NCI-H2029 (cell line): ENCODE measurements around the gene GJA3.

Experiments
- DNase-seq: peaks from one replicate; lab custom pipeline; 2025; lab: John Stamatoyannopoulos, UW

GJA3 gene

DNA sequence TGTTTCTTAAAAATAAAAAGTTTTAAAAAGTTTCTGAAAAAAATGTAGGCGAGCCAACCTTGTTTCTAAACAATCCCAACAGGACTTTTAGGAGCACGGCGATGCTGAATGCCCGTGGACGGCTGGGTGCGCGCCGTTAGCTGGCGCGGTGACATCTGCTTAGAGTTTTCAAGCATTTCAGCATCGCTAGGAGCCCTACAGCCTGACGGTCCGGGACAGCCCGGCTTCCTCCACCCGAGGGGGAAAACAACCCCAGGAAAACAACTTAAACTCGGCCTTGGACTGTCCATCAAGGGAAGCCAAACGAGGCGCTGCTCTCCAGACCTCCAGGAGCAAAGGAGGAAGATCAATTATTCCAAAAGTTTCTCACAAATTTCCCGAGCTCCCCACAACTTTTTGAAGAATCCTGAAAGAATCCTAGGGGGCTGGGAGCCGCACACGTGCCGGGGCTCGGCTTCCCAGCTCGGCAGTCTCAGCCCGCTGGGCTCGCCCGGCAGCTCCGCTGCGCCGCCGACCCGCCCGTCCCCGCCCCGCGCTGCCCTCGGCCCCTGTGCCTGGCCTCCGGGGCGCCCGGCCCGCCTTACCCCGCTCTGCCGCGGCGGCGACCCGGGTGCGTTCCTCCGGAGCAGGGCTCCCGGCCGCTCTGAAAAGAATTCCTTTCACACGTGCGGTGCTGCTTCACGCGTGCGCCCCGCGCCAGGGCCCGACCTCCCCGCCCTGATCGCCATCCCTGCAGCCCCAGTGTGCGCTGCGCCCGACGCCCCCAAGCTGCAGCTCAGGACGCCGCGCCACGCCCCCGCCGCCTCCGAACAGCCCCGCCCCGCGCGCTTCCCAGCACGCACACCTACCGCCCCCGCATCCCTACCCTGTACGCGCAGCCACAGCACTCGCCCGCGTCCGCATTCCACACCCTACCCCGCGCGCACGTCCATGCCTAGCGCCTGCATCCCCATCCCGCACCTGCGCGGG, at the start of gene GJA3:
Gene GJA3, minus strand, starts transcription at position 747 of the 969 bp plus-strand sequence. CDS start 17,764 bp downstream, outside the sequence.
- DNase-seq: no peak

GRCh38 chr13:20209948-20210347, 49.1 kb upstream of the GJA3 start:
- DNase-seq: no peak

GRCh38 chr13:20206698-20207235, 45.9 kb upstream of the GJA3 start:
- no peak for DNase-seq

DNA sequence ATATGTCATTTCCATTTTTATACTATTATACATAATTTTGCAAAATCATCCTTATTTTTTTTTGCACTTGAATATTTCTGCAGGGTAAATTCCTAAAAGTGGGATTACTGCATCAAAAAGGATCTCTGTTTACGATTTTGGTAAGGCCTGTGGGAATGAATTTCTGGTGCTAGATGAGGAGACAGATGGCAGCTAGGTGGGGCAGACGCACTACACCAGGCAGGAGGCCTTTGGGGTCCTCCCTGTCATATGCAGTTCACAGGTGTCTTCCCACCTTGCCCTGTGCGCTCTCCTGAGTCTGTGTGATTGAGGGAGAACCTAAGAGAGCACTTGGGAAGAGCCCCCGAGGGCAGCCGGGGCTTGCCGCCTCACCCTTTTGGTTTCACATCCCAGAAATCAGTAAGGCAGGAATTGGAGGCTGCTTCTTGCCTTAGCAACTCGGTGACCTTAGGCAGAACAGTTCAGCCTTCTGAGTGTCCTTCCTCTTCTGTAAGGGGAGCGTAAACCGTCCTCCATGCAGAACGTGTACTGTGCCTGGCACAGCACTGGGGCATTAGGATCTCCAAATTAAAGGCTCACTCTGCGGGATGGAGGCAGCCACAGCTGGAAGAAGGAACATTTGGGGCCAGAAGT, 45.3 kb upstream of the GJA3 start:
- DNase-seq: no peak

GRCh38 chr13:20198781-20199180, 37.9 kb upstream of the GJA3 start:
- DNase-seq: no peak

DNA sequence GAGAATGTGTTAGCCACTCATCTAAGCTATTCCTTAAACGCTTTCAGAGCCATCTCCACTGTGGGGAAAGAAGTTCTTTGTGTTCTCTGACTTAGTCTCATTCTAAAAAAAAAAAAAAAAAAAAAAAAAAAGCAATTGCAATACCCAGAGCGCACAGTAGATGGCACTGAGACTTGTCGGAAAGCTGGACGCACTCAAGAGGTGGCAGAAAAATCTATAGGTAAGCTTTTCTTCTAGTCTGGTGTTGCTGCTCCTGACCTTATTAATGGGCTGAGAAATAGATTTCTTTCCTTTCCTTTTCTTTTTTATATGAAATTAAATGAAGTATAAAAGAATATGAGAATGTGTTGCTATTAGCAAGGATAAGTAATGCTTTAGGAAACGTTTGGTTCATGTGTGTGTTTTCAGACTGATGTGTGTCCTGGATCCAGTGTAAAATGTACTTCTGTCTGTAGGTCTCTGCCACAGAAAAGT, 36.5 kb upstream of the GJA3 start:
- peak; percentile 32 for DNase-seq

- no peak for DNase-seq
Measured at GRCh38 chr13:20195801-20196200, 34.9 kb upstream of the GJA3 start.

- no peak for DNase-seq
Measured at GRCh38 chr13:20193907-20194631, 33.2 kb upstream of the GJA3 start.

GRCh38 chr13:20193162-20193906, 32.5 kb upstream of the GJA3 start:
- DNase-seq: no peak

- DNase-seq: no peak
Measured at GRCh38 chr13:20192836-20193161, 31.9 kb upstream of the GJA3 start, which contains the start of gene GJB2. Gene GJB2, minus strand, starts transcription at chr13:20192938. Its CDS starts 3,357 bp downstream, at chr13:20189581.

DNA sequence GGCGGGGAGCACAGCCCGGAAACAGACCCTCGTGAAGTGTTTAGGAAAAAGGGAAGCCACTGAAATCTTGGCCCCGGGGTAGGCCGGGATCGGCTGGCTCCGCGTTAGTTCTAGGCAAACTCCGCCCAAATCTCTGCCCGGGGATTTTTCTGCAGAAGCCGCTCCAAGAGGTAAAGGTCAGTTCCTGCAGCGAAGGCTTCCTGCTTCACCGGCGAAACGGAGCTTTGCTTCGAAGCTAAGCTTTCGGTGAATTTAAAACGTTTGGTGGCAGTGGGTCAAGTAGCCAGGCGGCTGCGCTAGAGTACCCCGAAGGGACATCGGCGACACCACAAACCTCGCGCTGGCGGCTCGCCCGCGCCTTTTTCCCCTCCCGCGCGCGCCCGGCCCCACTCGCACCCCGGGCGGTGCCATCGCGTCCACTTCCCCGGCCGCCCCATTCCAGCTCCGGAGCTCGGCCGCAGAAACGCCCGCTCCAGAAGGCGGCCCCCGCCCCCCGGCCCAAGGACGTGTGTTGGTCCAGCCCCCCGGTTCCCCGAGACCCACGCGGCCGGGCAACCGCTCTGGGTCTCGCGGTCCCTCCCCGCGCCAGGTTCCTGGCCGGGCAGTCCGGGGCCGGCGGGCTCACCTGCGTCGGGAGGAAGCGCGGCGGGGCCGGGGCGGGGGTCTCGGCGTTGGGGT, 31.4 kb upstream of the GJA3 start:
- no peak for DNase-seq

- DNase-seq: no peak
Measured at GRCh38 chr13:20191311-20192157, 30.7 kb upstream of the GJA3 start.

- DNase-seq: no peak
Measured at GRCh38 chr13:20190481-20191310, 29.8 kb upstream of the GJA3 start.

- no peak for DNase-seq
Measured at GRCh38 chr13:20190076-20190475, 29.2 kb upstream of the GJA3 start.

DNA sequence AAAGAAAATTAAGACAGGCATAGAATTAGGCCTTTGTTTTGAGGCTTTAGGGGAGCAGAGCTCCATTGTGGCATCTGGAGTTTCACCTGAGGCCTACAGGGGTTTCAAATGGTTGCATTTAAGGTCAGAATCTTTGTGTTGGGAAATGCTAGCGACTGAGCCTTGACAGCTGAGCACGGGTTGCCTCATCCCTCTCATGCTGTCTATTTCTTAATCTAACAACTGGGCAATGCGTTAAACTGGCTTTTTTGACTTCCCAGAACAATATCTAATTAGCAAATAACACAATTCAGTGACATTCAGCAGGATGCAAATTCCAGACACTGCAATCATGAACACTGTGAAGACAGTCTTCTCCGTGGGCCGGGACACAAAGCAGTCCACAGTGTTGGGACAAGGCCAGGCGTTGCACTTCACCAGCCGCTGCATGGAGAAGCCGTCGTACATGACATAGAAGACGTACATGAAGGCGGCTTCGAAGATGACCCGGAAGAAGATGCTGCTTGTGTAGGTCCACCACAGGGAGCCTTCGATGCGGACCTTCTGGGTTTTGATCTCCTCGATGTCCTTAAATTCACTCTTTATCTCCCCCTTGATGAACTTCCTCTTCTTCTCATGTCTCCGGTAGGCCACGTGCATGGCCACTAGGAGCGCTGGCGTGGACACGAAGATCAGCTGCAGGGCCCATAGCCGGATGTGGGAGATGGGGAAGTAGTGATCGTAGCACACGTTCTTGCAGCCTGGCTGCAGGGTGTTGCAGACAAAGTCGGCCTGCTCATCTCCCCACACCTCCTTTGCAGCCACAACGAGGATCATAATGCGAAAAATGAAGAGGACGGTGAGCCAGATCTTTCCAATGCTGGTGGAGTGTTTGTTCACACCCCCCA, 28.1 kb upstream of the GJA3 start:
- no peak for DNase-seq

DNA sequence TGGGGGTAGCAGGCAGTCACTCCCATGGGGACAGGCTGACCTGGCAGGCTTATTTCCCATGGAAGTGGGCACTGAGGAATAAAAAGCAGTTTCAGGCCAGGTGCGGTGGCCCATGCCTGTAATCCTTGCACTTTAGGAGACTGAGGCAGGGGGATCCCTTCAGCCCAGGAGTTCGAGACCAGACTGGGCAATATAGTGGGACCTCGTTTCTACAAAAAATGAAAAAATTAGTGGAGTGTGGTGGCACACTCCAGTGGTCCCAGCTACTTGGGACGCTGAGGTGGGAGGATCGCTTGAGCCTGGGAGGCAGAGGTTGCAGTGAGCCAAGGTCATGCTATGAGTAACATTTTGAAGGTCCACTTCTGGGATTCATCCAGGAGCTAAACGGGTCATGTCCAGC, 25.9 kb upstream of the GJA3 start:
- no peak for DNase-seq

DNA sequence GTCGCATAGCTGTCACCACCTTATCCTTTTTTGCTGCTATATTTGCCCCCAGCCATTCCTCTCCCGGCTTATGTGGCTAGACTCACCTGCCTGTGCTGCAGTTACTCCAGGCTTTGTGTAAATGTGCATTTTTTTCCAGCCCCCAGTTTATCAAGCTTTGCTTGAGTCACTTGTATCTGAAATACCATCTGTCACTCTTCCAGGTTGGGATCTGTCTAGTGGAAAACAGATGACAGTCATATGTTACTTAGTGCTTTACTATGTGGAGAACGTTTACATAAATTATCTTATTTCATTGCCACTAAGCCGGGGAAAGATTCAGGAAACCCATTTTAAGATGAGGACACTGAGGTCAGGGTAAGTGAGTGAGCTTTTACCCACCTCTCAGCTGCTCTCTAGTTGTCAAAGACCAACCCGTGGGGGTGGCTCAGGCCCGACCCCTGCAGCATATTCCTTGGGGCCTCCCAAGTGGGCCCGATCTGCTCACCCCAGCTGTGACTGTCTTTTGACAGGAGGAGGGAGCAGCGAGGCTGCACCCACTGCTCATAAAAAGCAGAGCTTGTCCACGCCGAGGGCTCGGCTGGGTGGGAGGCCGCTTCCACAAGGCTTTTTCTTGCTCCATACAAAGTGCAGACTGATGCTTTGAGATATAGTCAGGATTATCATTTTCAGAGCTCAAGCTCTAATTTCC, 24.7 kb upstream of the GJA3 start:
- no peak for DNase-seq
